ENCODE results near the gene ZDHHC21. TPM values are rescaled to one million over a fixed set of nuclear protein-coding genes. Genes with fewer than 3 reads are reported as not detected.
A peak's percentile ranks its signal among the peaks of the same experiment; 100 is the strongest.

Gene ZDHHC21
- total RNA-seq, 2 donors from 2014 or later, result 13.9 to 16.3 TPM

DNA sequence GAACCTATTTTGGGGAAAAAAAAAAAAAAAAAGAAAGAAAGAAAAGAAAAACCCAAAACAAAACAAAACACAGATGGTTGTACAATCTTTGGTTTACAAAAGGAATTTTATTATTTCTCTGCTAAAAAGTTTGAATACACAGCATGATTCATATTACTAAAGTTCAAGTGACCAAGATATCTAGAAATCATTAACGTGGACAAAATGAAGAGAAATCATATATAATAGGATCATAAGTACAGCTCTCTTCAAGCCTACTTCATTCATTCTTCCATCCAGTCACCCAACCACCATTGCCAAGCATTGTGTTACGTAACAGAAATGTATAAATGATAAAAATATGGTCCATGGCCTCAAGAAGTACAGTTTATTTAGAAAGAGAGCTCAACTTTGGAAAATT, 52.9 kb downstream of the ZDHHC21 start:
- no peak for DNase-seq (ENCODE audit: low spot score)
- intact Hi-C loops (cut with DNase I), result no loop called here

DNA sequence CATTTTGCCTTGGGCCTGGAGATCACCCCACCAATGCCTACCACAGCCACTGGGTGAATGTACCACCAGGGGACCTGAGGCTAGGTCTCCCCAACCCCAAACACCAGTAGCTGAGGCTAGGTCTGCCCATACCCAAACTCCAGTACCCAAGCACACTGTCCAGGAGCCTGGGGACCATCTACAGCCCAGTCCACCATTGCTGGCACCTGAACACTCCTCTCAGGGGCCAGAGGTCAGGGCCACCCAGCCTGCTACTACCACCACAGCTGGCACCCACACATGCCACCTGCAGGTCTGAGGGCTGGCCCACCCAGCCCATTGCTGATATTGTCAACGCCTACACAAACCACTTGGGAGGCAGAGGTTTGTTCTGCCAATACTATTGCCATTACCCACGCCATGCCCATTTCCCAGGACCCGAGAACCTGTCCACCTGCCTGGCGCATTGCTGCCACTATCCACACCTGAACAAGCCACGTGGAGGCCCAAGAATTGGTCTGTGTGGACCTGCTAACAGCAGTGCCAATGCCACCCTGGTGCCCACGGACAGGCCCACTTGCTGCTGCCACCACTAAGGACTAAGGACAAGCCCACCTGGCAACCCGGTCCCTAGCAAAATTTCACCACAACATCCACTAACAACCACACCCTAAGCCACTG, 59.2 kb downstream of the ZDHHC21 start:
- intact Hi-C loops (cut with DNase I), result no loop called here
- DNase-seq (ENCODE audit: low spot score), result peak; percentile 58

DNA sequence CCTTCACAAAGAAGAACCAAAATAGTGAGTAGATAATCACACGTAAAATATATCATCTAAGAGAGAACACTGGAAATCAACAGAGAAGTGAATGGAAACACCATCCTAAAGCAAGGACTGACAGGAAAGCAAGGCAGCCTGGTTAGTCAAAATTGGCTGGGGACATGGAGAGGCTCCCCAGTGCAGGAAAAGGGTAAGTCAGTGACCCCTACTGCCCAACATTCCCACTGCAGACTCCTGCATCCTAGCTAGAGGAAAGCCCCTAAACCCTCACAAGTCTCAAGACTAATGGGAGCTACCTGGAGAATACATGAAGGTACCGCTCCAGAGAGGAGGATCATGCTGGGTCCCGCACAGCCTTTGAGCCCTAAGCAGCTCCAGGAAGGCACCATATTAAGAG, 60.1 kb downstream of the ZDHHC21 start:
- DNase-seq (ENCODE audit: low spot score), result no peak
- intact Hi-C loops (cut with DNase I), result no loop called here

DNA sequence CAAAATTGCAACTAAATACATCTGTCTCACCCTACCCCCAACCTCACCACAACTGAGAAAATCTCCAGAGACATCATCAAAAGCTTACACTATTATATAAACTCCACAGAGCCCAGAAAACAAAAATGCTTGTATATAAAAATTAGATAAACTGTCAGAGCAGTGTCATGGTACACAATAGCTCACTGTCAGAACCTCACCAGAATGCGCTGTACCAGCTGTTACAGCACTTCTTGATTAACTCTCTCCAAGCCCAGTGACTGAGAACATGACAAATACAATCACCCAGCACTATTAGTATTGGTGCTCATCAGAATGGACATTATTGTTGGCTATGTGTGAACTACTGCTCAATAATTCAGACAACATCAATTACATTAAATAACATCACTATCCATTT, 65.7 kb downstream of the ZDHHC21 start:
- no peak for DNase-seq (ENCODE audit: low spot score)
- intact Hi-C loops (cut with DNase I), result no loop called here

DNA sequence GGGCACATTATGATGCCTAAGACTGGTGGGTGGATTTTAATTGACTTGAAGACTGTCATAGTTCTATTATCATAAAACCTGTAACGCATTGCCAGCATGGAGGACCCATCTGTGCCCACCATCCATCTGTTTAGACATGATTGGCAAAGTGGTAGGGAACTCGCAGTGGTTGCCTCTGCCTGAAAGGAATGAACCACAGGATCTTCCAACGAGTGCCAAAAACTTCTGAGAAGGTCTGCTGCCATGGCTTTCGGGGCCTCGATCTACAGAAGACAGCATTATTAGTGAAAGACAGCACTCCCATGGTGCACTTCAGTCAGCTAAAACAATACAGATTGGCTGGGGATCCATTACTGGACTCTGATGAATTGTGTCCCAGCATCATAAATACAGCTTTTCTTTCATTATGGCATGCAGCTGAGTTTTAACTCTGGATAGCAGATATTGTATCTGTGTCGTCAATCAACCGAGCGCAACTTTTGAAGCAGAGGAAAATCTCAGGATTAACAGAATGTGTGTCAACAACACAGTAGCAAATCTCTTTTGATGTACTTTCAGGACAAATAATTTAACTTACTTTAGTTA, 74.3 kb downstream of the ZDHHC21 start:
- intact Hi-C loops (cut with DNase I), result loop anchor here in 1 of 2 donors (5.0 kb wide), 1 partner anchor 148 kb away; no protein-coding TSS in a partner anchor
- DNase-seq (ENCODE audit: low spot score), result no peak

DNA sequence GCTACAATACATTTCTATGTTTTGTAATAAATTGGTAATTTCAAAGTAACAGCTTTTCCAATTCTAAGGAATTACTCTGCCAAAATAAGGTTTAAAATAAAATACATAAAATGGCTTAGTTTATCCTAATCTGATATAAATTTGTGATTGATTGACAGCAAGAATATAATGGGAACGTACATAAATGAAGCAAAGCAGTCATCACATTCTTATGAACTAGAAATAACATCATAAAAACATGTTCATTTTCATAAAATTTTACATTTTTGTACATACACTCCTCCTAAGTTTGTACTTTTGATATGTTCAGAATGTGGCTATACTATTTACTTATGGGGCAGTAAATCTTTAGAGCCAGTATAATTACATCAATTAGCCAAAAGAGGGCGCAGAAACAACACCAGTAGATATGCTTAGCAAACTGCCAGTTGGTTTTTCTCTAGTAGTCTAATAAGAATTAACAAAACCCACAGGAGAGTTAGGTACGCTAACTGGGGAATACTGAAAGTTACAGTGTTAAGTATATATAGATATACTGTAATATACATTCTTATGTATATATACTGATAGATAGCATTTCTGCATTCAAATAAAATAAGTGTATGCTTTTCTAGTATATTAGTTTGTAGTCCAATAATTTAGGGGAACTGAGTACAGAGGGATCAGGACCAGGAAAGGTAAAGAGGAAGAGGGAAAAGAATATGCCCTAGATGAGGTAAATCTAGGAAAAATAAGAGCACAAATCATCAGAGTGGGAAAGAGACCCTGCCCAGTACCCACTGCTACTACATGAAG, 76.8 kb downstream of the ZDHHC21 start:
- DNase-seq (ENCODE audit: low spot score), result no peak
- intact Hi-C loops (cut with DNase I), result loop anchor here in 1 of 2 donors (5.0 kb wide), 1 partner anchor 151 kb away; no protein-coding TSS in a partner anchor

DNA sequence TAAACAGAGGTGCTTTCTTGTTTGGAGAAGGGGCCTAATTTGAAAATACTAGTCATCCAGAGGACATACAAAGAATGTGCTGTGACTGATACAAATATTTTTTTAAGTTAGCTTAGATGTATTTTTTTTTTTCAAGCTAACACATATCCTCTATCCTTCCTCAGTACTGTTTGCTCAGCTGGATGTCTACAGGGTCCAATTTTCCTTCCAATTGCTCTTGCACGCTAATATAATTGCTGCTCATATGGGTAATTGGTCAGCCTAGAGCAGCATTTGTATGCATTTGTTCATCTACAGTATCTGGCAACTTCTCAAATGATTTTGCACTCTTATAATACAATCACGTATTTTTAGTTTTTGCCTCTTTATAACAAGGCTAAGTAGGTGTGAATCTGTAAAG, 84.7 kb downstream of the ZDHHC21 start:
- intact Hi-C loops (cut with DNase I), result no loop called here
- DNase-seq (ENCODE audit: low spot score), result no peak

DNA sequence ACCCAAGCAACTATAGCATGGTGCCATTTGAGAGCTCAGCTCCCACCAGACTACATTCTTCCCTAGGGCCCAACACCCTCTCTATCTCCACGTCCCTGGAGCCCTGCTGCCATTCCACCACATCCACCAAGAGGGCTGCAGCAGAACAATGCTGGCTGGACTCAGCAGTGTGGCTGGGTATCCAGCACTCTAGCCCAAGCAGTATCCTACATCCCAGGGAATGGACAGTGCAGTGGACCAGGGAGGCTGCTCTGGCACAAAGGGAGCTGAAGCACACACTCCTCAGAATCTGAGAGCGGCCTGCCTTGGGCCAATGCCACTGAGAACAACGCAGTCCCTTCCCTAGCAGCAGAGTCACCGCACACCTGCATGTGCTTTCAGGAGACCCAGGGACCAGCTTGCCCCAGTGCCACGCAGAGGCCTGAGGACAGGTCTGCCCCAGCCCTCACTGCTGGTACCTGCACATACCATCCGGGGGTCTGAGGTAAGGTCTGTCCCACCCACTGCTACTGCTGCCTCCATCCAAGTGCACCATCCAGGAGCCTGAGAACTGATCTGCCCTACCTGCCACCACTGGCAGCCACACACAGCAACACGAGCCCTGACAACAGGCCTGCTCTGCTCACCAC, 95.9 kb downstream of the ZDHHC21 start:
- intact Hi-C loops (cut with DNase I), result no loop called here
- no peak for DNase-seq (ENCODE audit: low spot score)

DNA sequence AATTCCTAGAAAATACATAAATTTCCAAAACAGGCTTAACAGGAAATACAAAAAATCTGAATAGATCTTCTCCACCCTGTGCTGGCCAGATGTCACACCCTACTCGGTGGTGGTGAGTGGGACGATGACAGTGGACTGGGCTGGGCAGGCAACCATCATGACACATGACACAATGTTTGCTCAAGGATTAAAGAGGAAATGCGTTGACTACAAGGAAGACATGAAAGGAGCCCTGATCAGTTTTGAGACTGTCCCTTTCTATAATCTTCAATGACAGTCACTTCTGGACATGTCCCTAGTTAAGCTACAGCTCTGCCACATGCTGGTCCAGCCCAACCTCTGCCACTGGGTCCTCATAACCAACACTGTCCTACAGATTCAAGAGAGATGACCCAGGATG, 99.8 kb downstream of the ZDHHC21 start:
- intact Hi-C loops (cut with DNase I), result no loop called here
- DNase-seq (ENCODE audit: low spot score), result no peak

DNA sequence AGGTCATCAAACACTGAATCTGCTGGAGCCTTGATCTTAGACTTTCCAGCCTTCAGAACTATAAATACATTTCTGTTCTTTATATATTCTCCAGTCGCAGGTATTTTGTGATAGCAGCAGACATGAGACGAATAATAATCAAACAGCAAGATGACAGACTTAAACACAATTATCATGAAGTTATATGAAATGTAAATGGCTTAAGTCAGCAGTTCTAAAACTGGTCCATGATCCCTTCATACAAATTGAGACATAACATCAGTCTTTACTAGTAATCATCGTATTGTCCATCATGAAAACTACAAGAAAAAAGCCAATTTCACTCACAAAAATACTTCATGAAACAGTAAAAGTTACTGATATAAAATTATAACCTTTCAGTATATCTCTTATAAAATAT, 101.8 kb downstream of the ZDHHC21 start:
- intact Hi-C loops (cut with DNase I), result no loop called here

DNA sequence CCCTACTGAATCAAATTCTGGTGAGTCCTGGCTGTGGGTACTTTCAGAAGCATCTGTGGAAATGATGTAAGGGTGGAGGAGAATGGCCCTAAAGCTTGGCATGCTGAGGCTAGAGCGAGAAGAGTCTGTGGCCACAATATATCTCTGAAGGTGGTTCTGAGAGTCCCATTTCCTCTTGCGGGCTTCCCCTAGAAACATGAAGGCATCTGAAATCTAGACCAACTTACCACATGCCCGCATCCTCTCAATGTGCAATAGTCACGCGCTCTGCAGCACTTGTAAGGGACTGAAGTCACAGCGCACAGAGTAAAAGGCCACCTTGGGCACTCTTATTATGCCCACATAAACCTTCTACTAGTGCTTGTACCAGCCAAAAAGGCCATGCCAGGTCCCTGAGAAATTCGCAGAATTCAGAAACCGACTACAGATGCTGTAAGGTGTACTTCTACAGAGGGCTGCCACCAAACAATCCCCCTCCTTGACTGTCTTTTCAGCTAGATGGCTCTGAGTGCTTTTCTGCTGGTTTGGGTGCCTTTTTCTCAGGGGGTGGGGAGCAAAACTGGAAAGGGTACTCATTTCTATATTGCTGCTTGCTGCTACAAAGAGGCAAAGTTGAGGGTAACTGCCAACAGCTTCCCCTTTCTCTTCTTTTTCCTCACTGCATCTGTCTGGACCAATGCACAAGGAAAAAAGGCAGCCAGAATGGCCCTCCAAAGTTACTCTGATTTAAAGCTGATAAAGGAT, 107.3 kb downstream of the ZDHHC21 start:
- DNase-seq (ENCODE audit: low spot score), result no peak
- intact Hi-C loops (cut with DNase I), result no loop called here

More for the DNA sequence above, 101.8 kb downstream of the ZDHHC21 start:
- DNase-seq (ENCODE audit: low spot score), result no peak

DNA sequence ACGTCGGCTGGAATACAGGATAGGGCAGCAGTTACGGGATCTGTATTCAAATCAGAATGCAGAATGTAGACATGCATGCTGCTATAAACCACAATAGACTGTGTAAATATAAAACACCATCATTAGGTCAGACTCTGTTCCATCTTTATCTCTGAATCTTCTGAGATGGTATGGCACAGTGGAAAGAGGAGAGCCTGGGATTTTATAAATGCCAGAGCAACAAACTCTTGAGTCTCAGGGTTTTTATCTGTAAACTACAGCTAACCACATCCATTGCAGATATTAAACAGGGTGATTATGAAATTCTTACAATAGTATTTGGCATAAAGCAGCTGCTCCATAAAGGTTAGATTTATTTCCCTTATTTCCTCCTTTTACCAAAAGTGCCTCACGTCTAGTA, 108.7 kb downstream of the ZDHHC21 start:
- no peak for DNase-seq (ENCODE audit: low spot score)
- intact Hi-C loops (cut with DNase I), result no loop called here

DNA sequence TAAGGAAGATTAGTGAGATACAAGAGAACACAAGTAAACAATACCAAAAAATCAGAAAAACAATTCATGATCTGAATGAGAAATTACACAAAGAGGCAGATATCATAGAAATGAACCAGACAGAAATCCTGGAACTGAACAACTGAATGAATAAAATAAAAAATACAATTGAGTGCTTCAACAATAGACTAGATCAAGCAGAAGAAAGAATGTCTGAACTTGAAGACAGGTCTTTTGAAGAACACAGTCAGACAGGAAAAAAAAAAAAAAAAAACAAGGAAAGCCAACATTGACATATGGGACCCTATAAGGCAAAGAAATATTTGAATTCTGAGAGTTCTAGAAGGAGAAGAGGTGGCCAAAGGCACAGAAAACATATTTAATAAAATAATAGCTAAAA, 115.2 kb downstream of the ZDHHC21 start:
- DNase-seq (ENCODE audit: low spot score), result no peak
- intact Hi-C loops (cut with DNase I), result no loop called here

DNA sequence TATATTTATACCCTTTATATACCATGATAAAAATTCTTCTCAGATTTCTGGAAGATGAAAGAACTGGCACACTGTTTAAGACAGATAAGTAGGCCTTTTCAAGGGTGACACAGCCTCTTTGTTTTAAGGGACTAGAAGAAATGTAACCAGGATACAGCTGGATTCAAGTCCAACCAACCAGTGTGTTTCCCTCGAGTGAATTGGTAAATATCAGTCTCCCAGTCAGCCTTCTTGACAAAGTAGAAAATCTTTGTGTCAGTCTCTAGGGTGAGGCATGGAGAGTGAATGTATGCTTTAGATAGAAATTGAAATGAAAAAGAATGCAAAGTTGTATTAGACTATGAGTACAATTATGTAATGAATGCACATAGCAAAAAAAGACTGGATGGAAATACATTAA, 119.1 kb downstream of the ZDHHC21 start:
- no peak for DNase-seq (ENCODE audit: low spot score)
- intact Hi-C loops (cut with DNase I), result no loop called here

DNA sequence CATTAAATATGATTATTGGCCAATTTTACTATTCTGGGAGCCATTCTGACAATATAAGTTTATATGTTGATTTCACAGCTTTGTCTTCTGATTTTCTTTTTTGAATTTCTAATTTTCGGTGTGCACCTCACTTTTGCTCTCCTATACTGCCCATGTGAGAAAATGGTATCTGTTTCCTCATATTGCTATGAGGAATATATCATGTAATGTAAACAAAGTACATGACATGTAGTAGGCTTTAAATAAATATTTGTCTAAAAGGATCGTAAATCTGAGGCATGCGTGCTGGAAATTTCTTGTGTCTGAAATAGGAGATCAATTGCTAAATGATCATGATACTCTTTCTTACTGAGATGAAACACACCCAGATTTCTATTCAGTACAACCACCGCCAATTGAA, 119.9 kb downstream of the ZDHHC21 start:
- intact Hi-C loops (cut with DNase I), result no loop called here
- no peak for DNase-seq (ENCODE audit: low spot score)

DNA sequence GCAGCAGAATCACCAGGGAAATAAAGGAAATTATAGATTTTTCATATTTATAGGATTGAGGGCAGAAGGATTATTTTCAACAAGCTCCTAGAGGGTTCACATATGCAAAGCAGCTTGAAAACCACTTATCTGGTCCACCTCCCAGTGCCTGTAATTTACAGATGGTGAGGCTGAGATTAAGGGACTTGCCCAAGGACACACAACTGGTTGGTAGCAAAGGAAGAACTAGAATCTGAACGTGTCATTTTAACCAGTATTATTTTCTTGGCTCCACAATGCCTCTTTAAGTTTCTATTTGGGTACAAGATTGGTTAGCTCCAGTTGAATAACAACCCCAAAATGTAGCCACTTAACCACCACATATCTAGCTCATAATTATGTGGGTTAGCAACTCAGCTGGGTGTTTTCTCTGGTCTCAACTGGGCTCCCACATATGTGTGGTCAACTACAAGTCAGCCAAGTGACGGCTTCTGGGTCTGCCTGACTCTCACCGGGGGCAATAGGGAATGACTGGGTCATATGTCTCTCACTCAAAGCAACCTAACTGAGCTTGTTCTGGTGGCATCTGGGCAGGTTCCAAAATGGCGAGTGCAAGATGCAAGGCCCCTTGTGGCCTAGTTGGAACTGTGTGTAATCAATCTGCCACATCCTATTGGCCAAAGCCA, 127.7 kb downstream of the ZDHHC21 start:
- DNase-seq (ENCODE audit: low spot score), result no peak

DNA sequence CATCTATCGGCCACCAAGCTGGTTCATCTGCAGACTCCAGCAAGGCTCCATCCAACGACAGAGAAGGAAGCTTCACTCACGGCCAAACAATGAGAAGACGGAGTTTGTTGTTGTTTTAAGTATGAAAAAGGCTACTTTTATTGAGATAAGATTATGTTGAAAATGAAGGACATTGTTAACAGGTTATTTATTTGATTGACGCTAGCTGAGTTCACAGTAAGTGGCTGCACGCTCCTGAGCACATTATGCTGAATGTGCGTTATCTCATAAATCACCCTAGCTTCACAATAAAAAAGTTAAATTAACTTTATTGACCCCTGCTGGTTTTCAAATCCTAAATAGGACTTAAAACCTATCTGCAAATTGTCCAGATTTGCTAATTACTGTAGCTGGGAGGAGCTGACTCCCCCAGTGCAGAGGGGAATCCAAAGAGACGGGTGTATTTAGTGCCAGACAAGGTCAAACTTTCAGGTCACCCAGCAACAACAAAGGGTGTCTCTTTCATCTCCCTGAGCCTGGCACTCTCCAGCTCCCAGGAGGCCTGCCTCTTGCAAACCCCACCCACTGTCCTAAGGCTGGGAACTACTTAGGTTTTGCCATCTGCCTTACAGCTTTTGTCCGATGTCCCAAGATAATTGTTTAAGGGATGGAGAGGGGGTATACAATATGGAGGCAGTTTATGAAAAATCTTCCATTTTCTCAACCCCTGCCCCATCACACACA, 129.2 kb downstream of the ZDHHC21 start:
- intact Hi-C loops (cut with DNase I), result no loop called here
- no peak for DNase-seq (ENCODE audit: low spot score)

More for the DNA sequence above, 127.7 kb downstream of the ZDHHC21 start:
- intact Hi-C loops (cut with DNase I), result no loop called here

DNA sequence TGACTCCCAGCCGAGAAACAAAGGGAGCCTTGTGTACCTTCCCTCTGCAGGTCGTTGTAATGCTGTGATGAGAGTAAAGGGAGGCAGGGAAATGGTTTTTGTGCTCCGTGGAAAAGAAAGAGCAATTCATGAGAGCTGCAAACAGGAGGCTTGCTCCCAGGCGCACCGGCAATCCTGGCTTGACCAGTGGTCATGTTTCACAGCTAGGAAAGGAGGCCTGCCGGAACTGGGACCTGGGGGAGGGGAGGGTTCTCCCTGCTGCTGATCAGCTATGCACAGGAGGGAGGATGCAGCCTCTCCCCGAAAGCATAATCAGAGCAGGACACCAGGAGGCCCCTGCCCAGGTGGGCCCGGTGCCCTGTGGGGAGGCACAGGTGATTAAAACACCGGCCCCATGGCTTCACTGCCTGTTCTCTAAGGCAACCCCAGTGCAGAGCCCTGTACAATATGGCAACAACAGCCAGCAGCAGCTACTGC, 131.3 kb downstream of the ZDHHC21 start:
- intact Hi-C loops (cut with DNase I), result no loop called here
- no peak for DNase-seq (ENCODE audit: low spot score)
